Lower leg skin (tissue), 4 donors: ENCODE measurements around the gene MYT1. TPM values are rescaled to one million over a fixed set of nuclear protein-coding genes. Genes with fewer than 3 reads are reported as not detected.

Source experiments
- DNase-seq, 2 donors: peaks; one replicate each; pipeline ENCODE4 v3.0.0-alpha.2; 2019; ENCODE audit warnings: low spot score in 2 of 2
- H3K4me3 ChIP-seq: fragments of 200-600 bp; sonication (generic); 2 replicates; pipeline ENCODE4 v1.5.1; 2017; ENCODE audit warnings: mild to moderate bottlenecking, low read depth; ENCODE audit not compliant: poor library complexity, severe bottlenecking
- CTCF ChIP-seq, 3 donors: fragments of 450-650 bp; IDR thresholded peaks; one replicate each; pipeline ENCODE4 v1.5.1; 2016; ENCODE audit warnings: antibody characterized with exemption in 3 of 3, mild to moderate bottlenecking in 3 of 3, moderate library complexity in 2 of 3
- POLR2A ChIP-seq, 2 donors: fragments of 450-650 bp; IDR thresholded peaks; one replicate each; pipeline ENCODE4 v1.6.1; 2016 to 2017; ENCODE audit warnings: antibody characterized with exemption in 2 of 2, mild to moderate bottlenecking in 1 of 2, moderate library complexity in 1 of 2
- WGBS, 2 donors: methylation state at CpG; one replicate each; pipeline ENCODE4 v1.1.5; 2018; 5-methylcytosine and 5-hydroxymethylcytosine counted together
- intact Hi-C: fragments of 100-400 bp; cut with DNase I; formaldehyde crosslinking; loops from one replicate; pipeline ENCODE4 v1.15.0; 2023; ENCODE audit warnings: low total_unique reads
- total RNA-seq, 4 donors: library from RNA; depleted of rRNA; stranded (reverse); fragments of >200 nt; gene quantifications; one replicate each; pipeline ENCODE4 v1.1.0, GENCODE V29; 2016

MYT1 gene
- total RNA-seq, 4 donors from 2014 or later, result 0.26 TPM; not detected in 3

- no peak overlapping the region for H3K4me3 ChIP-seq
- DNase-seq, result no peak
- intact Hi-C loops, result no loop called here
- TF ChIP-seq POLR2A (IDR thresholded peaks at IDR 0.05), result no peak
- TF ChIP-seq CTCF (IDR thresholded peaks at IDR 0.05), result no peak
- WGBS, 2 donors, result 77 to 92% methylated on average over 4 of the region's 4 CpGs
Observed at GRCh38 chr20:64191002-64191401, 26.8 kb downstream of the MYT1 start.

- no peak for DNase-seq
- intact Hi-C loops, result no loop called here
Observed at GRCh38 chr20:64192406-64192805, 28.2 kb downstream of the MYT1 start.

GRCh38 chr20:64193058-64193457 lies 28.8 kb downstream of the MYT1 start:
- no peak for DNase-seq
- intact Hi-C loops, result no loop called here
- TF ChIP-seq POLR2A (IDR thresholded peaks at IDR 0.05) (no peak), CTCF (IDR thresholded peaks at IDR 0.05) (no peak)
- WGBS, 2 donors, result 65 to 66% methylated on average over 3 of the region's 3 CpGs
- no peak overlapping the region for H3K4me3 ChIP-seq

More at GRCh38 chr20:64192406-64192805, 28.2 kb downstream of the MYT1 start:
- no peak overlapping the region for H3K4me3 ChIP-seq
- no peak for TF ChIP-seq POLR2A (IDR thresholded peaks at IDR 0.05)
- no peak for TF ChIP-seq CTCF (IDR thresholded peaks at IDR 0.05)
- 38 to 40% methylated on average over 9 of the region's 9 CpGs for WGBS, 2 donors

GRCh38 chr20:64194269-64194668 lies 30.0 kb downstream of the MYT1 start:
- no peak overlapping the region for H3K4me3 ChIP-seq
- TF ChIP-seq POLR2A (IDR thresholded peaks at IDR 0.05), result no peak
- no peak for TF ChIP-seq CTCF (IDR thresholded peaks at IDR 0.05)
- DNase-seq, result no peak
- intact Hi-C loops, result no loop called here

- no peak overlapping the region for H3K4me3 ChIP-seq
- no peak for DNase-seq
- 79 to 85% methylated on average over 15 of the region's 15 CpGs for WGBS, 2 donors
- intact Hi-C loops, result no loop called here
- no peak for TF ChIP-seq CTCF (IDR thresholded peaks at IDR 0.05)
- no peak for TF ChIP-seq POLR2A (IDR thresholded peaks at IDR 0.05)
Observed at GRCh38 chr20:64196309-64196708, 32.1 kb downstream of the MYT1 start.

- no peak for DNase-seq
- TF ChIP-seq POLR2A (IDR thresholded peaks at IDR 0.05), result no peak
- TF ChIP-seq CTCF (IDR thresholded peaks at IDR 0.05), result no peak
- intact Hi-C loops, result no loop called here
- H3K4me3 ChIP-seq, result no peak overlapping the region
- WGBS, 2 donors, result 67% methylated on average over 11 of the region's 11 CpGs
Observed at GRCh38 chr20:64196847-64197306, 32.6 kb downstream of the MYT1 start.
